Measurements from ENCODE around the gene SDF4. TPM values are rescaled to one million over a fixed set of nuclear protein-coding genes. Genes with fewer than 3 reads are reported as not detected.

Gene SDF4
- total and polyA plus RNA-seq, 2 of the 4 experiments (the other 2 are of a cell fraction), result 57.0 to 250 TPM

DNA sequence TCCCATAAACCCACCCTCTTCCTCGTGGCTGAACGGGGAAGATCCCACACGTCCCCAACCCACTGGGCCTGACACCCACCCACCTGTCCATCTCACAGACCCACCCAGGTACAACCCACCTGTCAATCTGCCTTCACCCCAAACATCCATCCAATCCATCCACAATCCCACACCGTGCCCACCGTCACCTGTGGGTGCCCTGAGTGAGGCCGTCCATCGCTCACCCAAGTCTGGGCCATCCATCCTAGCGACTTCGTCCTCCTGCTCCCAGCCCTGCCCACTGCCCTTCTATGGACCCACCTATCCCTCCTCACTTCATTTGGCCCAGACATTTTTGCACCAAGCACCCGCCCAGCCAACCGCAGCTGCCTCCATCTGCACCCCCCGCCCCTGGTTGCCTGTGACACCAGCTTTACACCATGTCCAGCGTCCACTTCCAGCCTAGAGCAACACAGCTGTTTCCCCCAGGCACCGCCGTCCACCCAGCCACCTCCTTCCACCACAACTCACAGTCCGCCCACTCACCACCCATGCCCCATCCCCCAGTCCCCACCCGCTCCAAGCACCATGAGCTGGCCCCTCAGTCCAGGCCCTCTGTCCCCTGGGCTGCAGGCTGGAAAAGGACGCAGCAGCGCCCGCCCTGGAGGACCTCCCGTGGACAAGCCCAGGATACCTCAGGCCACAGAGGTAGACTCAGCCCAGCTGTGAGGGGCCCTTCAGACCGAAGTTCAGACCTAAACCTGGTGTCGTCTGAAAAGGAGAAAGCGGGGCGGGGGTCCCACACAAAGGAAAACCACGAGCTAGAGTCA is 50.5 kb downstream of the SDF4 start:
- ChIA-PET CTCF (no interaction called here), POLR2A (ENCODE audit: unreplicated experiment) (no interaction called here)
- Histone ChIP-seq H3K9me1 (ENCODE audit: insufficient read depth, low read length) (no peaks in the 10 kb centered on the region), H3K56ac (ENCODE audit: extremely low read depth, insufficient read depth, low read length) (no peak overlapping the region), H3K36me3 (ENCODE audit: control insufficient read depth, insufficient read depth, low read length) (no peaks in the 10 kb centered on the region), H2BK120ac (ENCODE audit: low read depth, low read length) (no peak overlapping the region), H3K27ac (ENCODE audit: insufficient read depth, low read length) (no peak overlapping the region), H3K27me3 (ENCODE audit: control insufficient read depth, insufficient read depth, low read length) (peaks cover 18% of the 10 kb centered on the region), H2BK20ac (ENCODE audit: low read depth, low read length) (no peak overlapping the region), H3K4me1 (ENCODE audit: control insufficient read depth, insufficient read depth, low read length) (no peaks in the 10 kb centered on the region), H2AFZ (replicated peaks; ENCODE audit: low read length, poor library complexity) (no peak overlapping the region), H3K18ac (ENCODE audit: low read depth, low read length) (no peak overlapping the region), H3K4me2 (ENCODE audit: low read depth, low read length) (no peak overlapping the region), H4K5ac (ENCODE audit: low read depth, low read length) (no peak overlapping the region), H3K14ac (replicated peaks; ENCODE audit: low read depth, low read length) (no peak overlapping the region), H2AK5ac (ENCODE audit: low read depth, low read length) (no peak overlapping the region), H3K9me3 (ENCODE audit: control insufficient read depth, insufficient read depth, low read length) (no peaks in the 10 kb centered on the region), H3K79me1 (ENCODE audit: low read depth in 1 of 2, low read length in 2 of 2) (no peaks in the 10 kb centered on the region), H3K4ac (ENCODE audit: low read depth, low read length) (no peak overlapping the region), H4K20me1 (ENCODE audit: insufficient read depth, low read length) (no peaks in the 10 kb centered on the region), H3K4me3 (ENCODE audit: insufficient read depth, low read depth, low read length) (no peak overlapping the region), H2BK5ac (ENCODE audit: low read depth, low read length, poor library complexity, severe bottlenecking) (no peak overlapping the region), H3K23ac (ENCODE audit: low read depth, low read length) (no peak overlapping the region), H4K91ac (ENCODE audit: insufficient read depth, low read depth, low read length) (no peak overlapping the region), H2BK15ac (ENCODE audit: low read depth, low read length) (no peak overlapping the region), H2AK9ac (replicated peaks; ENCODE audit: low read depth, low read length, poor library complexity) (no peak overlapping the region), H4K8ac (ENCODE audit: low read depth in 2 of 2, low read length in 2 of 2) (no peak overlapping the region), H3K9ac (ENCODE audit: low read depth, low read length) (no peak overlapping the region)
- dilution Hi-C loops (cut with HindIII; ENCODE audit: low sequenced_read_pairs, unreplicated experiment) (no loop called here), in situ Hi-C loops (cut with MboI; ENCODE audit: low sequenced_read_pairs) (no loop called here), intact Hi-C loops (cut with micrococcal nuclease) (no loop called here)
- TF ChIP-seq RFX5 (IDR thresholded peaks at IDR 0.05; ENCODE audit: low read depth, low read length) (no peak), RAD21 (IDR thresholded peaks at IDR 0.05; ENCODE audit: low read length) (no peak), POLR2A (IDR thresholded peaks at IDR 0.05; ENCODE audit: low read depth, low read length) (no peak), FOS (IDR thresholded peaks at IDR 0.05; ENCODE audit: low read depth, low read length) (no peak), MXI1 (IDR thresholded peaks at IDR 0.05; ENCODE audit: borderline replicate concordance, low read depth, low read length) (no peak), CHD1 (IDR thresholded peaks at IDR 0.05; ENCODE audit: low read depth, low read length) (no peak), BHLHE40 (IDR thresholded peaks at IDR 0.05; ENCODE audit: low read depth, low read length) (no peak)
- DNase-seq (no peak), ATAC-seq (ENCODE audit: low read depth) (no peak)
- WGBS, 2 experiments (ENCODE audit: extremely low coverage in 2 of 2, insufficient read length in 1 of 2), result 91% methylated on average over 20 of the region's 26 CpGs; no CpG with 5 or more reads in 1 of the 2 experiments
- no TSS peak for BruUV-seq (replicated peaks)

All from IMR-90 (cell line).